Natural killer cell (primary cell): ENCODE measurements around the gene STARD3. TPM values are rescaled to one million over a fixed set of nuclear protein-coding genes. Genes with fewer than 3 reads are reported as not detected.

ENCODE experiments used
- ATAC-seq, 3 donors: fragments of 150-1000 bp in 2 of 3; fragments of 200-7000 bp in 1 of 3; cut with Tn5 transposase; 1 replicate in 1 of 3; 2 replicates in 2 of 3; pipeline ENCODE4 v1.10.0; 2021; ENCODE audit warnings: mild to moderate bottlenecking in 2 of 3, moderate library complexity in 2 of 3
- DNase-seq, 2 donors: peaks; one replicate each; pipeline versions ENCODE4 v3.0.0 to v3.0.0-alpha.2; 2013 to 2021; ENCODE audit warnings: mixed read lengths in 1 of 2
- H3K27ac ChIP-seq: one replicate; pipeline ENCODE4 v1.5.1; 2013; ENCODE audit warnings: mild to moderate bottlenecking, low read length
- H3K27me3 ChIP-seq: one replicate; pipeline ENCODE4 v1.6.1; 2013; ENCODE audit warnings: low read length; ENCODE audit not compliant: control insufficient read depth, insufficient read depth
- H3K36me3 ChIP-seq: one replicate; pipeline ENCODE4 v1.6.1; 2013; ENCODE audit warnings: low read length; ENCODE audit not compliant: control insufficient read depth, insufficient read depth
- H3K4me1 ChIP-seq: one replicate; pipeline ENCODE4 v1.6.1; 2013; ENCODE audit warnings: low read length; ENCODE audit not compliant: control insufficient read depth, insufficient read depth
- H3K4me3 ChIP-seq: one replicate; pipeline ENCODE4 v1.5.1; 2013; ENCODE audit warnings: low read length
- H3K9me3 ChIP-seq: one replicate; pipeline ENCODE4 v1.6.1; 2013; ENCODE audit warnings: low read length; ENCODE audit not compliant: control insufficient read depth, insufficient read depth
- H3K27ac Mint-ChIP-seq, 2 donors: one replicate each; pipeline ENCODE4 v1.8.0; 2022; ENCODE audit warnings: mild to moderate bottlenecking in 2 of 2, mixed read lengths in 2 of 2, moderate library complexity in 1 of 2
- H3K27me3 Mint-ChIP-seq, 2 donors: one replicate each; pipeline ENCODE4 v1.8.0; 2022; ENCODE audit warnings: low read depth in 2 of 2, mixed read lengths in 2 of 2
- H3K36me3 Mint-ChIP-seq: one replicate; pipeline ENCODE4 v1.8.0; 2022; ENCODE audit warnings: mixed read lengths
- H3K4me1 Mint-ChIP-seq, 2 donors: one replicate each; pipeline ENCODE4 v1.8.0; 2022; ENCODE audit warnings: mixed read lengths in 2 of 2
- H3K4me3 Mint-ChIP-seq: one replicate; pipeline ENCODE4 v1.8.0; 2022; ENCODE audit warnings: mild to moderate bottlenecking, moderate library complexity, mixed read lengths
- H3K9me3 Mint-ChIP-seq, 2 donors: one replicate each; pipeline ENCODE4 v1.8.0; 2022; ENCODE audit warnings: mixed read lengths in 2 of 2
- WGBS: methylation state at CpG from one replicate; pipeline ENCODE4 v1.1.7; 2013; ENCODE audit warnings: missing lambda C conversion rate; ENCODE audit not compliant: insufficient coverage; 5-methylcytosine and 5-hydroxymethylcytosine counted together
- intact Hi-C: fragments of 100-400 bp; cut with micrococcal nuclease; formaldehyde crosslinking; loops from one replicate; pipeline ENCODE4 v1.14.2; 2022
- total RNA-seq, 4 donors: library from RNA; stranded (reverse); fragments of 120-200 nt in 1 of 4; gene quantifications; one replicate each; pipeline versions ENCODE4 v1.2.3 to v1.2.4, GENCODE V29; 2013 to 2022
- TF ChIP-seq, protein P1 (sequence below): fragments of 200-600 bp; IDR thresholded peaks from one replicate; pipeline ENCODE4 v1.8.0; 2022; ENCODE audit warnings: antibody characterized with exemption

STARD3 gene
- total RNA-seq, 3 donors from 2014 or later (not counting 1 experiment from before 2014, with no cell fraction given) = 97.1 to 115 (median 105) TPM

GRCh38 chr17:39688945-39689344 lies 52.0 kb downstream of the STARD3 start:
- Histone ChIP-seq H3K27ac (peak overlapping the region; percentile 88), H3K27me3 (no peaks in the 10 kb centered on the region), H3K4me3 (no peak overlapping the region), H3K4me1 (peaks cover 17% of the 10 kb centered on the region), H3K36me3 (peaks cover 4% of the 10 kb centered on the region), H3K9me3 (no peaks in the 10 kb centered on the region)
- Mint-ChIP-seq H3K27ac (peak overlapping the region; percentile 96 to 98), H3K27me3 (no peaks in the 10 kb centered on the region), H3K9me3 (no peaks in the 10 kb centered on the region), H3K4me1 (peaks cover 31% of the 10 kb centered on the region in 2 donors), H3K4me3 (peak overlapping the region; percentile 93), H3K36me3 (no peaks in the 10 kb centered on the region)
- ATAC-seq = no peak
- TF ChIP-seq, protein P1, sequence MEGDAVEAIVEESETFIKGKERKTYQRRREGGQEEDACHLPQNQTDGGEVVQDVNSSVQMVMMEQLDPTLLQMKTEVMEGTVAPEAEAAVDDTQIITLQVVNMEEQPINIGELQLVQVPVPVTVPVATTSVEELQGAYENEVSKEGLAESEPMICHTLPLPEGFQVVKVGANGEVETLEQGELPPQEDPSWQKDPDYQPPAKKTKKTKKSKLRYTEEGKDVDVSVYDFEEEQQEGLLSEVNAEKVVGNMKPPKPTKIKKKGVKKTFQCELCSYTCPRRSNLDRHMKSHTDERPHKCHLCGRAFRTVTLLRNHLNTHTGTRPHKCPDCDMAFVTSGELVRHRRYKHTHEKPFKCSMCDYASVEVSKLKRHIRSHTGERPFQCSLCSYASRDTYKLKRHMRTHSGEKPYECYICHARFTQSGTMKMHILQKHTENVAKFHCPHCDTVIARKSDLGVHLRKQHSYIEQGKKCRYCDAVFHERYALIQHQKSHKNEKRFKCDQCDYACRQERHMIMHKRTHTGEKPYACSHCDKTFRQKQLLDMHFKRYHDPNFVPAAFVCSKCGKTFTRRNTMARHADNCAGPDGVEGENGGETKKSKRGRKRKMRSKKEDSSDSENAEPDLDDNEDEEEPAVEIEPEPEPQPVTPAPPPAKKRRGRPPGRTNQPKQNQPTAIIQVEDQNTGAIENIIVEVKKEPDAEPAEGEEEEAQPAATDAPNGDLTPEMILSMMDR = no peak
- DNase-seq = no peak
- intact Hi-C loops = no loop called here
- WGBS = 71% methylated on average over 3 of the region's 3 CpGs

DNA sequence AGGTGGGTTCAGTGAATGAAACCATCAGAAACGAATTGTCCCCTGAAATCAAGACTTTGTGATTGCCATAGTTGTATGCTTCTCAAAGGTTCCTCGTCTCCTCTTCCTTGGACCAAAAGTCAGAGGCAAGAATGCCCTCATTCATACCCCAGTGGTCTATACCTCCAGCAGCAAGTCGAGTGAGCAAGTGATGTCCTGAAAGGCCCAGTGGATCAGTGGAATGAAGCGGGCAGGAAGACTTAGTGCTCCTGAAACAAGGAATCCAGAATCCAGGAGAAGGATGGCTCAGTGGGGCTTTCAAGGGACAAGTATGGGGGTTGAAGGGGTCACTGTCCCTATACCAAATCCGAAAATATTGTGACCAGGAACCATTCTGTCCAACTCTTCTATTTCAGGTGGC lies 57.6 kb downstream of the STARD3 start:
- no peak overlapping the region for H3K27ac ChIP-seq
- no peaks in the 10 kb centered on the region for H3K9me3 Mint-ChIP-seq
- H3K4me3 Mint-ChIP-seq = no peak overlapping the region
- intact Hi-C loops = no loop called here
- TF ChIP-seq, protein P1 = no peak
- DNase-seq (no peak), ATAC-seq (no peak)
- peaks cover 10 to 11% of the 10 kb centered on the region in 2 donors for H3K27me3 Mint-ChIP-seq
- H3K4me1 Mint-ChIP-seq = peaks cover 3% of the 10 kb centered on the region in 2 donors
- 80% methylated on average over 5 of the region's 5 CpGs for WGBS
- H3K36me3 ChIP-seq = no peaks in the 10 kb centered on the region
- no peaks in the 10 kb centered on the region for H3K36me3 Mint-ChIP-seq
- H3K4me1 ChIP-seq = peaks cover 1% of the 10 kb centered on the region
- peaks cover 2% of the 10 kb centered on the region for H3K27me3 ChIP-seq
- H3K27ac Mint-ChIP-seq = no peak overlapping the region
- no peaks in the 10 kb centered on the region for H3K9me3 ChIP-seq
- no peak overlapping the region for H3K4me3 ChIP-seq

- Mint-ChIP-seq H3K27me3 (peaks cover 13 to 14% of the 10 kb centered on the region in 2 donors), H3K4me1 (peaks cover 5 to 7% of the 10 kb centered on the region in 2 donors), H3K36me3 (no peaks in the 10 kb centered on the region), H3K4me3 (no peak overlapping the region), H3K27ac (no peak overlapping the region), H3K9me3 (no peaks in the 10 kb centered on the region)
- Histone ChIP-seq H3K36me3 (no peaks in the 10 kb centered on the region), H3K9me3 (no peaks in the 10 kb centered on the region), H3K27me3 (peaks cover 5% of the 10 kb centered on the region), H3K27ac (no peak overlapping the region), H3K4me1 (peaks cover 5% of the 10 kb centered on the region), H3K4me3 (no peak overlapping the region)
- DNase-seq (no peak), ATAC-seq (no peak)
- TF ChIP-seq, protein P1 = no peak
- intact Hi-C loops = no loop called here
- 95% methylated on average over 2 of the region's 2 CpGs for WGBS
These were observed 58.1 kb downstream of the STARD3 start for GRCh38 chr17:39695089-39695474.

GRCh38 chr17:39696731-39697130 lies 59.8 kb downstream of the STARD3 start:
- no peak overlapping the region for H3K27ac Mint-ChIP-seq
- H3K4me3 Mint-ChIP-seq = no peak overlapping the region
- Histone ChIP-seq H3K36me3 (no peaks in the 10 kb centered on the region), H3K4me3 (no peak overlapping the region), H3K27ac (no peak overlapping the region), H3K4me1 (peaks cover 11% of the 10 kb centered on the region), H3K9me3 (no peaks in the 10 kb centered on the region), H3K27me3 (peaks cover 12% of the 10 kb centered on the region)
- H3K9me3 Mint-ChIP-seq = no peaks in the 10 kb centered on the region
- peaks cover 5 to 21% of the 10 kb centered on the region in 2 donors for H3K4me1 Mint-ChIP-seq
- DNase-seq (no peak), ATAC-seq (no peak)
- H3K36me3 Mint-ChIP-seq = no peaks in the 10 kb centered on the region
- H3K27me3 Mint-ChIP-seq = peaks cover 13 to 24% of the 10 kb centered on the region in 2 donors
- WGBS = 94% methylated on average over 6 of the region's 6 CpGs
- intact Hi-C loops = no loop called here
- TF ChIP-seq, protein P1 = no peak
